Kidney glomerular epithelial cell (primary cell): Measurements from ENCODE around the gene MYH7.

ENCODE experiments used
- DNase-seq: peaks from one replicate; lab custom pipeline; 2025; lab: John Stamatoyannopoulos, UW

Gene MYH7

GRCh38 chr14:23447361-23448350 is 12.2 kb upstream of the MYH7 start:
- no peak for DNase-seq

GRCh38 chr14:23446291-23446851 is 10.9 kb upstream of the MYH7 start:
- DNase-seq = no peak

- no peak for DNase-seq
These were observed 10.3 kb upstream of the MYH7 start for GRCh38 chr14:23445773-23446172.

GRCh38 chr14:23444314-23444713 is 8.9 kb upstream of the MYH7 start:
- no peak for DNase-seq

- no peak for DNase-seq
These were observed 8.4 kb upstream of the MYH7 start for GRCh38 chr14:23443881-23444280.

GRCh38 chr14:23443411-23443812 is 8.0 kb upstream of the MYH7 start:
- no peak for DNase-seq

GRCh38 chr14:23442721-23443356 is 7.4 kb upstream of the MYH7 start:
- DNase-seq = no peak

- DNase-seq = no peak
These were observed 5.6 kb upstream of the MYH7 start for GRCh38 chr14:23441076-23441475.

- no peak for DNase-seq
These were observed 3.8 kb upstream of the MYH7 start for GRCh38 chr14:23439107-23439835.

GRCh38 chr14:23438101-23438971 is 2.9 kb upstream of the MYH7 start:
- DNase-seq = no peak

- no peak for DNase-seq
These were observed 2.0 kb upstream of the MYH7 start for GRCh38 chr14:23437133-23438100.

- peak; percentile 25 for DNase-seq
These were observed 1.1 kb upstream of the MYH7 start for GRCh38 chr14:23436327-23437132.

- no peak for DNase-seq
These were observed 805 bp downstream of the MYH7 start for GRCh38 chr14:23434488-23435222.

- DNase-seq = no peak
These were observed 2.0 kb downstream of the MYH7 start for GRCh38 chr14:23433457-23433856.

- no peak for DNase-seq
These were observed 2.5 kb downstream of the MYH7 start for GRCh38 chr14:23432946-23433345.

- no peak for DNase-seq
These were observed 3.1 kb downstream of the MYH7 start for GRCh38 chr14:23432102-23432925.

GRCh38 chr14:23431486-23431885 is 4.0 kb downstream of the MYH7 start:
- no peak for DNase-seq

- DNase-seq = peak; percentile 12
These were observed 4.8 kb downstream of the MYH7 start for GRCh38 chr14:23430723-23431085.
